HEK293T (cell line): ENCODE data around the gene BEST1.

ENCODE experiments used
- BHLHE40 ChIP-seq: fragments of 450-650 bp; IDR thresholded peaks from 2 replicates; pipeline ENCODE4 v1.6.1; 2016; ENCODE audit warnings: mild to moderate bottlenecking, moderate library complexity, borderline replicate concordance
- CTBP1 ChIP-seq: fragments of 450-650 bp; IDR thresholded peaks from 2 replicates; pipeline ENCODE4 v1.6.1; 2016; ENCODE audit warnings: borderline replicate concordance
- ELF4 ChIP-seq: fragments of 450-650 bp; IDR thresholded peaks from 2 replicates; pipeline ENCODE4 v1.6.1; 2017; ENCODE audit warnings: antibody characterized with exemption
- FOXA1 ChIP-seq: fragments of 450-650 bp; IDR thresholded peaks from 2 replicates; pipeline ENCODE4 v1.6.1; 2016; ENCODE audit warnings: mild to moderate bottlenecking
- FOXK2 ChIP-seq: fragments of 450-650 bp; IDR thresholded peaks from 2 replicates; pipeline ENCODE4 v1.6.1; 2016; ENCODE audit warnings: mild to moderate bottlenecking
- FOXM1 ChIP-seq: fragments of 450-650 bp; IDR thresholded peaks from 2 replicates; pipeline ENCODE4 v1.6.1; 2017; ENCODE audit warnings: mild to moderate bottlenecking, borderline replicate concordance
- HDGF ChIP-seq: fragments of 450-650 bp; IDR thresholded peaks from 2 replicates; pipeline ENCODE4 v1.6.1; 2017; ENCODE audit warnings: antibody characterized with exemption, borderline replicate concordance
- LEF1 ChIP-seq: fragments of 450-650 bp; IDR thresholded peaks from 2 replicates; pipeline ENCODE4 v1.6.1; 2017; ENCODE audit warnings: mild to moderate bottlenecking, borderline replicate concordance
- NFRKB ChIP-seq: fragments of 450-650 bp; IDR thresholded peaks from 2 replicates; pipeline ENCODE4 v1.6.1; 2016; ENCODE audit warnings: mild to moderate bottlenecking, moderate library complexity
- PKNOX1 ChIP-seq: fragments of 450-650 bp; IDR thresholded peaks from 2 replicates; pipeline ENCODE4 v1.6.1; 2016
- SP1 ChIP-seq: fragments of 450-650 bp; IDR thresholded peaks from 2 replicates; pipeline ENCODE4 v1.6.1; 2017
- TARDBP ChIP-seq: fragments of 450-650 bp; IDR thresholded peaks from 2 replicates; pipeline ENCODE4 v1.6.1; 2016

DNA sequence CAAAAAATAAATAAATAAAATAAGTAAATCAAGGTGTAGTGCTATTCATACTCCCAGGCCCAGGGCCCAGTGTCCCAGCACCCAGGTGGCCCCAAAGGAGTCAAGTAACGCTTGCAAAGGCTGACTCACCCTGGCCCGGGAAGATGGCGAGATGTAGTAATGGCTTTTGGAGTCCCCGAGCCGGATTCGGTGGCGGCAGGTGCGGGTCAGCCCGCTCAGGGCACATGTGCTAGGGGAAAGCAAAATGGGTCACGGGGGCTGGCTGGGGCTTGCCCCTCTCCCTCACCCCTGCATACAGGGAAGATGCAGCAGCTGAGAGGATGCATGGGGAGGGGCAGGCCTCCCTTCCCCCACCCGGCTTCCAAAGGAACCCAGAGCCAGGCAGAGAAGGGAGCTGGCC, 47.8 kb upstream of the BEST1 start:
- no peak for TF ChIP-seq SP1
- no peak for TF ChIP-seq FOXK2
- TF ChIP-seq NFRKB, result no peak
- TF ChIP-seq PKNOX1, result no peak
- TF ChIP-seq LEF1, result no peak
- TF ChIP-seq BHLHE40, result no peak
- TF ChIP-seq CTBP1, result no peak
- TF ChIP-seq FOXM1, result no peak
- TF ChIP-seq FOXA1, result no peak
- TF ChIP-seq TARDBP, result no peak
- TF ChIP-seq HDGF, result no peak
- TF ChIP-seq ELF4, result no peak
